Activated CD4-positive, alpha-beta T cell treated with anti-CD3 and anti-CD28 coated beads for 36 hours (primary cell): Measurements from ENCODE around the gene TMC4. TPM values are rescaled to one million over a fixed set of nuclear protein-coding genes. Genes with fewer than 3 reads are reported as not detected.
"Not testable (repeated sequence)": the region's sequence is repeated elsewhere in the genome, so short reads cannot be mapped to it uniquely, and the experiment has no call there.

Experiments
- ATAC-seq: fragments of 200-7000 bp; cut with Tn5 transposase; one replicate; pipeline ENCODE4 v1.10.0; 2021; ENCODE audit warnings: mild to moderate bottlenecking, moderate library complexity
- CTCF ChIA-PET: fragments of 350-600 bp; sonication (Branson Sonifier 250); formaldehyde crosslinking; loops from one replicate; lab custom pipeline; 2021; ENCODE audit warnings: antibody characterized with exemption; lab: Charles Lee
- POLR2A ChIA-PET: fragments of 350-600 bp; sonication (Branson Sonifier 250); formaldehyde crosslinking; loops from one replicate; lab custom pipeline; 2021; ENCODE audit warnings: antibody characterized with exemption, inconsistent platforms; lab: Charles Lee
- DNase-seq: peaks from one replicate; pipeline ENCODE4 v3.0.0-alpha.2; 2020
- H3K27ac Mint-ChIP-seq: one replicate; pipeline ENCODE4 v1.8.0; 2021; ENCODE audit warnings: mixed read lengths
- H3K27me3 Mint-ChIP-seq: one replicate; pipeline ENCODE4 v1.8.0; 2021; ENCODE audit warnings: mixed read lengths
- H3K36me3 Mint-ChIP-seq: one replicate; pipeline ENCODE4 v1.8.0; 2021; ENCODE audit warnings: low read depth, mixed read lengths
- H3K4me1 Mint-ChIP-seq: one replicate; pipeline ENCODE4 v1.8.0; 2021; ENCODE audit warnings: mixed read lengths
- H3K4me3 Mint-ChIP-seq: one replicate; pipeline ENCODE4 v1.8.0; 2021; ENCODE audit warnings: mild to moderate bottlenecking, moderate library complexity, mixed read lengths
- H3K9me3 Mint-ChIP-seq: one replicate; pipeline ENCODE4 v1.8.0; 2021; ENCODE audit warnings: low read depth, mixed read lengths
- intact Hi-C, 2 experiments: fragments of 100-400 bp; cut with DNase I in 1 of 2; cut with micrococcal nuclease in 1 of 2; formaldehyde crosslinking; loops; one replicate each; pipeline versions ENCODE4 v1.14.2 to v1.15.1; 2022 to 2024; cut with DNase I, micrococcal nuclease
- total RNA-seq, 2 experiments: library from RNA; stranded (reverse); gene quantifications; one replicate each; pipeline ENCODE4 v1.2.3, GENCODE V29; 2021

The TMC4 gene
- total RNA-seq, 2 experiments from 2014 or later: 0.39 to 0.55 TPM

DNA sequence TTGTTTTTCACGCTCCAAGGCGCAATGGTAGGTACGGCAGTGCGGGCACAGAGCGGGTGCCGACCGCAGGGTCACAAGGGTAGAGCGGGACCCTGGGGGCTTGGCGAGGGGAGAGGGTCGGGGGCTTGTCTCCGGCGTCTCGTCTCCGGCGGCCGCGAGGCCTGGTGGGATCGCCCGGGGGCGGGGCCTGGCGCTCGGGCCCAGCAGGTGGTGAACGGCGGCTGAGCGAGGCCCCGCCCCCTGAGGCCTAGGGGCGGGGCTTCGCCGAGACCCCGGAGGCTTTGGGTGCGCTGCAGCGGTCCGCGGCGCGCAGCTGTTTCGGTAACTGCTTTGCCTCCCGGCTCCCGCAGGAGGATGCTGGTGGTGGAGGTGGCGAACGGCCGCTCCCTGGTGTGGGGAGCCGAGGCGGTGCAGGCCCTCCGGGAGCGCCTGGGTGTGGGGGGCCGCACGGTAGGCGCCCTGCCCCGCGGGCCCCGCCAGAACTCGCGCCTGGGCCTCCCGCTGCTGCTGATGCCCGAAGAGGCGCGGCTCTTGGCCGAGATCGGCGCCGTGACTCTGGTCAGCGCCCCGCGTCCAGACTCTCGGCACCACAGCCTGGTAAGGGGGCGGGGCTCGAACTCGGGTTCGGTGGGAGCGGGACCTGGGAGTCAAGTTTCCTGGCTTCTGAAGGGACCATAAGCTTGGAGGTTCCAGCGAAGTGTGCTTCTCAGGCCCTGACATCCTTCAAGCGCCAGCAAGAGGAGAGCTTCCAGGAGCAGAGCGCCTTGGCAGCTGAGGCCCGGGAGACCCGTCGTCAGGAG, 18.3 kb upstream of the TMC4 start, which contains the start of gene TSEN34:
TSS of gene TSEN34 (plus strand) at position 298 of the 800 bp plus-strand sequence. CDS start at position 355, 57 bp downstream.
- H3K36me3 Mint-ChIP-seq: peaks cover 33% of the 10 kb centered on the region
- CTCF ChIA-PET: interaction anchor here (0.5 to 1.5 kb wide), 5 partner anchors 9 to 1143 kb away, joined by 3 to 9 read pairs (median 4); partner anchors contain the start of gene LENG1
- peak within 1 kb of the TSS; percentile 96 for H3K27ac Mint-ChIP-seq
- POLR2A ChIA-PET: interaction anchor here (0.7 to 4.2 kb wide), 6 partner anchors 9 to 53 kb away, joined by 3 to 75 read pairs (median 18); partner anchors contain the start of genes CNOT3 and RPS9
- H3K4me3 Mint-ChIP-seq: peak within 1 kb of the TSS; percentile 76
- ATAC-seq (peak; percentile 16), DNase-seq (peak; percentile 92)
- H3K27me3 Mint-ChIP-seq: no peaks in the 10 kb centered on the region
- peaks cover 34% of the 10 kb centered on the region for H3K4me1 Mint-ChIP-seq
- intact Hi-C loops: loop anchor here (1.0 to 10.0 kb wide), 7 partner anchors 9 to 1464 kb away; partner anchors contain the start of genes MYADM (in 1 of the 2), RPL28 (in 1 of the 2), RPS9 (in 1 of the 2) and TMEM238 (in 1 of the 2)
- no peaks in the 10 kb centered on the region for H3K9me3 Mint-ChIP-seq

DNA sequence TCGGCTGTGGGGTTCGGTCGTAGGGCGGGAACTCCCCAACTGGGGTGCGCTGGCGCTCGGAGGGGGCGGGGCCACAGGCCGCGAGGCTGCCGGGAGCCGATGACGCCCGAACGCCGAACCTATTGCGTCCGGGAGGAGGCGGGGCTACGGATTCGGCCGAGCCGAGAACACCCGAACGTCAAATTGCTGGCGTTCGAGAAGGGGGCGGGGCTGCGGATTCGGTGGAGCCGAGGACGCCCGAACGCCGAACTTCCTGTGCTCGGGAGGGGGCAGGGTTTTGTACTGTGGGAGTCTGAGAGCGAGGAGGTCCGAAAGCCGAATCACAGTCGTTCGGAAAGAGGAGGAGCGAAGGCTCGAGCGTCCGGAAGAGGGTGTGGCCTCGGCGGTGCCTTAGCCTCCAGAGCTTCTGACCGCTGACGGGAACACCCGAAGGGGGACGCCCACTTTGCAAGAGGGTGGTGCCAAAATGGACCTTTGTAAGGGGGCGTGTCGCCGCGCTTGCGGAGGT, 17.6 kb upstream of the TMC4 start:
- H3K4me3 Mint-ChIP-seq: peak overlapping the region; percentile 76
- CTCF ChIA-PET: interaction anchor here (0.5 to 2.1 kb wide), 3 partner anchors 9 to 37 kb away, joined by 3 to 5 read pairs (median 4); no protein-coding TSS in a partner anchor
- no peaks in the 10 kb centered on the region for H3K27me3 Mint-ChIP-seq
- H3K9me3 Mint-ChIP-seq: no peaks in the 10 kb centered on the region
- ATAC-seq: peak; percentile 65
- DNase-seq: peak; percentile 100
- POLR2A ChIA-PET: interaction anchor here (0.7 to 4.2 kb wide), 8 partner anchors 9 to 76 kb away, joined by 3 to 75 read pairs (median 9); partner anchors contain the start of genes CNOT3, PRPF31, RPS9 and TFPT
- intact Hi-C loops: loop anchor here (1.0 to 10.0 kb wide), 17 partner anchors 10 to 1464 kb away; partner anchors contain the start of genes PRPF31 (in 2 of the 2), RPS9 (in 2 of the 2), TFPT (in 2 of the 2) and CNOT3 (in 1 of the 2)
- H3K27ac Mint-ChIP-seq: peak overlapping the region; percentile 96
- H3K4me1 Mint-ChIP-seq: peaks cover 34% of the 10 kb centered on the region
- H3K36me3 Mint-ChIP-seq: peaks cover 35% of the 10 kb centered on the region

- ChIA-PET CTCF (interaction anchor here (0.7 to 2.1 kb wide), 12 partner anchors 8 to 1465 kb away, joined by 3 to 14 read pairs (median 4); partner anchors contain the start of genes CNOT3, PRPF31, RPS9 and TFPT), POLR2A (interaction anchor here (0.7 to 4.2 kb wide), 13 partner anchors 8 to 321 kb away, joined by 3 to 75 read pairs (median 5); partner anchors contain the start of genes CNOT3, PRPF31, RPS9 and TFPT)
- H3K4me1 Mint-ChIP-seq: peaks cover 34% of the 10 kb centered on the region
- H3K4me3 Mint-ChIP-seq: peak overlapping the region; percentile 76
- peaks cover 36% of the 10 kb centered on the region for H3K36me3 Mint-ChIP-seq
- peak; percentile 100 for DNase-seq
- ATAC-seq: peak; percentile 69
- peak overlapping the region; percentile 96 for H3K27ac Mint-ChIP-seq
- no peaks in the 10 kb centered on the region for H3K27me3 Mint-ChIP-seq
- H3K9me3 Mint-ChIP-seq: no peaks in the 10 kb centered on the region
- intact Hi-C loops: loop anchor here (1.0 to 10.0 kb wide), 20 partner anchors 10 to 1465 kb away; partner anchors contain the start of genes CNOT3 (in 2 of the 2), LENG1 (in 2 of the 2), MYADM (in 2 of the 2) and PRPF31 (in 2 of the 2)
Measured at GRCh38 chr19:54189735-54190502, 17.0 kb upstream of the TMC4 start.

- intact Hi-C loops: loop anchor here (1.0 to 2.0 kb wide), 5 partner anchors 11 to 322 kb away; partner anchors contain the start of genes CNOT3 (in 1 of the 2), LENG1 (in 1 of the 2) and MYADM (in 1 of the 2)
- ChIA-PET POLR2A (interaction anchor here (0.7 to 4.2 kb wide), 9 partner anchors 10 to 321 kb away, joined by 3 to 75 read pairs (median 10); partner anchors contain the start of genes CNOT3, PRPF31, RPS9 and TFPT), CTCF (interaction anchor here (0.6 to 2.1 kb wide), 12 partner anchors 9 to 1465 kb away, joined by 3 to 14 read pairs (median 4); partner anchors contain the start of genes CNOT3, PRPF31, RPS9 and TFPT)
- Mint-ChIP-seq H3K27me3 (no peaks in the 10 kb centered on the region), H3K9me3 (no peaks in the 10 kb centered on the region), H3K4me3 (peak within 1 kb of the TSS; percentile 76), H3K4me1 (peaks cover 34% of the 10 kb centered on the region), H3K36me3 (peaks cover 33% of the 10 kb centered on the region), H3K27ac (peak within 1 kb of the TSS; percentile 96)
- DNase-seq (no peak), ATAC-seq (peak; percentile 0)
Measured at GRCh38 chr19:54189145-54189734, 16.3 kb upstream of the TMC4 start, which contains the start of gene MBOAT7. Gene MBOAT7 (minus strand): TSS chr19:54189580. CDS start chr19:54188508, 1,072 bp downstream.

- POLR2A ChIA-PET: interaction anchor here (0.8 to 4.2 kb wide), 4 partner anchors 13 to 50 kb away, joined by 4 to 75 read pairs (median 24); partner anchors contain the start of genes CNOT3 and RPS9
- H3K27ac Mint-ChIP-seq: peak overlapping the region; percentile 91
- peaks cover 37% of the 10 kb centered on the region for H3K36me3 Mint-ChIP-seq
- intact Hi-C loops: loop anchor here (1.0 to 2.0 kb wide), 2 partner anchors 14 to 43 kb away; no protein-coding TSS in a partner anchor
- CTCF ChIA-PET: interaction anchor here (0.6 to 2.1 kb wide), 7 partner anchors 20 to 1466 kb away, joined by 3 to 14 read pairs (median 5); partner anchors contain the start of genes CNOT3 and U2AF2
- ATAC-seq (no peak), DNase-seq (peak; percentile 73)
- H3K9me3 Mint-ChIP-seq: no peaks in the 10 kb centered on the region
- no peaks in the 10 kb centered on the region for H3K27me3 Mint-ChIP-seq
- peaks cover 34% of the 10 kb centered on the region for H3K4me1 Mint-ChIP-seq
- H3K4me3 Mint-ChIP-seq: peak overlapping the region; percentile 76
Measured at GRCh38 chr19:54188215-54188871, 15.4 kb upstream of the TMC4 start.

DNA sequence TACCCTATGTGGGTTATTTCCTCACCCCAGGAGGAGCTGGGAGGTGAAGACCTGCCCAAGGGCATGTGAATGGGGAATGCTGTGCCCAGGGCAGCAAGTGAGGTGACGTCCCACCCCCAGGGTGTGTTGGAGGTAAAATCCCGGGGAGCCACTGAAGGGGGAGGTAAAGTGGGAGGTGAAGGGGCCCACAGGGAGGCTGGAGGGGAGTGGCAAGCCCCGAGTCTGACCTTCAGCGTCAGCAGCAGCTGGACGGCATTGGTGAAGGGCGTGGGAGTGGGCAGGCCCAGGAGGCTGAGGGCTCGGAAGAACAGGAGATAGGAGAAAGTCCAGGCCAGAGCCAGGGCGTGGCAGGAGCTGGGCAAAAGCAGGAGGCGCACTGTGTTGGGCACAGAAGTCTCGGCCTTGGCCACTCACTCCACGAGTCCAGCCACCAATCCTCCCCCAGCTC, 14.0 kb upstream of the TMC4 start:
- ATAC-seq (no peak), DNase-seq (no peak)
- ChIA-PET CTCF (interaction anchor here (1.1 kb wide), 3 partner anchors 11 to 93 kb away, joined by 3 to 4 read pairs (median 4); no protein-coding TSS in a partner anchor), POLR2A (no interaction called here)
- Mint-ChIP-seq H3K9me3 (no peaks in the 10 kb centered on the region), H3K36me3 (peaks cover 29% of the 10 kb centered on the region), H3K4me3 (peak overlapping the region; percentile 76), H3K27me3 (no peaks in the 10 kb centered on the region), H3K27ac (peak overlapping the region; percentile 91), H3K4me1 (peaks cover 24% of the 10 kb centered on the region)
- intact Hi-C loops: no loop called here

DNA sequence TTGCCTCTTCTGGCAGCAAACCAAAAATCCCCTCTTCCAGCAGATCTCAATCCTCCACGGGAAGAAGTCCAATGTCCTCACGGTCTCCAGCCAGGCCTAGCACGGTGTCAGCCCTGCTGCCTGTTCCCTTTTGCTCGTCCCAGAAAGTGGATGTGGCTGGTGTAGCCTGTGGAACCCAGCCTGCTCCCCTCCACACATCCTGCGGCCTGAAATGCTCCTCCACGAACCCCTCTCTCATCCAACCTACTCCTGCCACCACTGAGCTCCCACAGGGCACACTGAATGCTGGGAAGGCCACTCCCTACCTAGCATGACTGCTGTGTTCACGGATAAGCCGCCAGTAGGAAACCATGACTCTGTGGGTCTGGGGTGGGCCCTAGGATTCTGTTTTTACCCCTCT, 13.4 kb upstream of the TMC4 start:
- H3K27me3 Mint-ChIP-seq: no peaks in the 10 kb centered on the region
- H3K27ac Mint-ChIP-seq: no peak overlapping the region

GRCh38 chr19:54183431-54183830, 10.5 kb upstream of the TMC4 start:
- ATAC-seq: no peak
- no peaks in the 10 kb centered on the region for H3K27me3 Mint-ChIP-seq
- no peaks in the 10 kb centered on the region for H3K9me3 Mint-ChIP-seq
- peaks cover 18% of the 10 kb centered on the region for H3K4me1 Mint-ChIP-seq
- H3K27ac Mint-ChIP-seq: no peak overlapping the region
- CTCF ChIA-PET: no interaction called here
- no peak for DNase-seq
- POLR2A ChIA-PET: no interaction called here
- H3K36me3 Mint-ChIP-seq: peaks cover 46% of the 10 kb centered on the region
- H3K4me3 Mint-ChIP-seq: no peak overlapping the region
- intact Hi-C loops: no loop called here

More for the DNA sequence above, 13.4 kb upstream of the TMC4 start:
- Mint-ChIP-seq H3K4me1 (peaks cover 19% of the 10 kb centered on the region), H3K9me3 (no peaks in the 10 kb centered on the region), H3K4me3 (no peak overlapping the region), H3K36me3 (peaks cover 30% of the 10 kb centered on the region)
- ChIA-PET CTCF (interaction anchor here (0.6 to 1.1 kb wide), 2 partner anchors 92 to 277 kb away, joined by 3 read pairs; partner anchors contain the start of gene LENG9), POLR2A (no interaction called here)
- DNase-seq: no peak
- no peak for ATAC-seq
- intact Hi-C loops: no loop called here

DNA sequence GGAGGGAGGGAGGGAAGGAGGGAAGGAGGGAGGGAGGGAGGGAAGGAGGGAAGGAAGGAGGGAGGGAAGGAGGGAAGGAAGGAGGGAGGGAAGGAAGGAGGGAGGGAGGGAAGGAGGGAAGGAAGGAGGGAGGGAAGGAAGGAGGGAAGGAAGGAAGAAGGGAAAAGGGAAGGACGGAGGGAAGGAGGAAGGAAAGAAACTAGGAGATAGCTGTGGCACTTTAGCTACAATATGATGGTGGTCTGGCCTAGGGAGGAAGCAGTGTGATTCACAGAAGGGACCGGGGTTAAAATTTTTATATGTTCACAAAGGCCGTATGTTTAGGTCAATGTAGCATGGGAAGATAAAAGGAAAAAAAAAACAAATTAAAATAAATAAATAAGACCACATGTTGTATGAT, 8.9 kb upstream of the TMC4 start:
- intact Hi-C loops, H3K4me3 Mint-ChIP-seq, H3K4me1 Mint-ChIP-seq, DNase-seq, H3K9me3 Mint-ChIP-seq, CTCF ChIA-PET, ATAC-seq, H3K27ac Mint-ChIP-seq, H3K27me3 Mint-ChIP-seq: not testable (repeated sequence)
- H3K36me3 Mint-ChIP-seq: peaks cover 41% of the 10 kb centered on the region
- POLR2A ChIA-PET: interaction anchor here (1.1 kb wide), 1 partner anchor 9 kb away, joined by 5 read pairs; the partner anchor contains the start of gene TSEN34
